Measurements from ENCODE around the gene COL11A1. TPM values are rescaled to one million over a fixed set of nuclear protein-coding genes. Genes with fewer than 3 reads are reported as not detected.
A peak's percentile ranks its signal among the peaks of the same experiment; 100 is the strongest.
"Not testable (repeated sequence)": the region's sequence is repeated elsewhere in the genome, so short reads cannot be mapped to it uniquely, and the experiment has no call there.

Gene COL11A1
- total RNA-seq, 1 donor from 2014 or later = 13.7 TPM

- no peak for DNase-seq (ENCODE audit: low read depth)
Measured at GRCh38 chr1:103084181-103084580, 24.1 kb downstream of the COL11A1 start.

GRCh38 chr1:103075316-103076000 is 32.9 kb downstream of the COL11A1 start:
- DNase-seq (ENCODE audit: low read depth) = no peak

GRCh38 chr1:103074224-103074623 is 34.1 kb downstream of the COL11A1 start:
- no peak for DNase-seq (ENCODE audit: low read depth)

- no peak for DNase-seq (ENCODE audit: low read depth)
Measured at GRCh38 chr1:103069201-103069600, 39.1 kb downstream of the COL11A1 start.

- no peak for DNase-seq (ENCODE audit: low read depth)
Measured at GRCh38 chr1:103063921-103064320, 44.4 kb downstream of the COL11A1 start.

GRCh38 chr1:103058391-103058790 is 49.9 kb downstream of the COL11A1 start:
- peak; percentile 5 for DNase-seq (ENCODE audit: low read depth)

GRCh38 chr1:103056423-103056822 is 51.9 kb downstream of the COL11A1 start:
- peak; percentile 21 for DNase-seq (ENCODE audit: low read depth)

- DNase-seq (ENCODE audit: low read depth) = not testable (repeated sequence)
Measured at GRCh38 chr1:103028110-103028509, 80.2 kb downstream of the COL11A1 start.

- no peak for DNase-seq (ENCODE audit: low read depth)
Measured at GRCh38 chr1:103025858-103026409, 82.4 kb downstream of the COL11A1 start.

- no peak for DNase-seq (ENCODE audit: low read depth)
Measured at GRCh38 chr1:103024051-103024450, 84.3 kb downstream of the COL11A1 start.

GRCh38 chr1:103002005-103002404 is 106.3 kb downstream of the COL11A1 start:
- no peak for DNase-seq (ENCODE audit: low read depth)

- DNase-seq (ENCODE audit: low read depth) = no peak
Measured at GRCh38 chr1:102978874-102979273, 129.4 kb downstream of the COL11A1 start.

- no peak for DNase-seq (ENCODE audit: low read depth)
Measured at GRCh38 chr1:102977292-102977691, 131.0 kb downstream of the COL11A1 start.

- peak; percentile 68 for DNase-seq (ENCODE audit: low read depth)
Measured at GRCh38 chr1:102970496-102971078, 137.7 kb downstream of the COL11A1 start.

GRCh38 chr1:102967786-102968185 is 140.5 kb downstream of the COL11A1 start:
- DNase-seq (ENCODE audit: low read depth) = no peak

GRCh38 chr1:102961549-102961948 is 146.8 kb downstream of the COL11A1 start:
- DNase-seq (ENCODE audit: low read depth) = no peak

GRCh38 chr1:102954576-102954975 is 153.7 kb downstream of the COL11A1 start:
- DNase-seq (ENCODE audit: low read depth) = no peak

GRCh38 chr1:102952400-102952799 is 155.9 kb downstream of the COL11A1 start:
- DNase-seq (ENCODE audit: low read depth) = no peak

GRCh38 chr1:102942324-102942723 is 166.0 kb downstream of the COL11A1 start:
- DNase-seq (ENCODE audit: low read depth) = no peak

GRCh38 chr1:102941366-102941947 is 166.9 kb downstream of the COL11A1 start:
- DNase-seq (ENCODE audit: low read depth) = no peak

- no peak for DNase-seq (ENCODE audit: low read depth)
Measured at GRCh38 chr1:102937401-102937800, 170.9 kb downstream of the COL11A1 start.

GRCh38 chr1:102933362-102933761 is 175.0 kb downstream of the COL11A1 start:
- not testable (repeated sequence) for DNase-seq (ENCODE audit: low read depth)

GRCh38 chr1:102919659-102920058 is 188.7 kb downstream of the COL11A1 start:
- no peak for DNase-seq (ENCODE audit: low read depth)

Data from renal cortical epithelial cell (primary cell).